ENCODE measurements around the gene CDH4. TPM values are rescaled to one million over a fixed set of nuclear protein-coding genes. Genes with fewer than 3 reads are reported as not detected.

Gene CDH4
- total and polyA plus RNA-seq, 2 of the 4 experiments (the other 2 are of a cell fraction), result 1.6 to 3.5 TPM

DNA sequence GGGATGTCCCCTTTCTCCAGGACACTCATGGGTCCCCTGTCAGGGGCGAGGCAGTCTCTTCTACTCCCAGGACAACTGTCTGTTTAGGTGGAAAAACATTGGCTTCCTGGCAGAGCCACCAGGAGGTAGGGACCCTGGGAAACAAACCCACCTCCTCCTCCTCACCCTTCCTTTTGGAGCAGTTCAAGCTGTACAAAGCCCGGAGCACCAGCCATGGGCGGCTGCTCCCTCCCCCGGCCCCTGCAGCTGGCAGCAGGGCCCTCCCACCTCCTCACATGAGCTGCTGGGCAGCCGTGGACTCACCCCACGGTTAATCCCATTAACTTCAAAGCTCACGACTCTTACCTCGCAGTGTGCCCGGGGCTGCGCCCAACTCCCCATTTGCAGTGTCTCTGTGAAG, 48.6 kb downstream of the CDH4 start:
- no peak overlapping the region for H2BK120ac ChIP-seq (ENCODE audit: low read depth, low read length)
- H2AK5ac ChIP-seq (ENCODE audit: low read depth, low read length), result no peak overlapping the region
- peaks cover 4 to 9% of the 10 kb centered on the region in 2 experiments; a peak in 2 of 4 replicates for H3K79me1 ChIP-seq (ENCODE audit: low read depth in 1 of 2, low read length in 2 of 2)
- DNase-seq (no peak), ATAC-seq (ENCODE audit: low read depth) (no peak)
- H3K4me1 ChIP-seq (ENCODE audit: control insufficient read depth, insufficient read depth, low read length), result no peaks in the 10 kb centered on the region
- in situ Hi-C loops (cut with MboI; ENCODE audit: low sequenced_read_pairs) (no loop called here), intact Hi-C loops (cut with micrococcal nuclease) (no loop called here), dilution Hi-C loops (cut with HindIII; ENCODE audit: low sequenced_read_pairs, unreplicated experiment) (no loop called here)
- no peak overlapping the region for H3K27ac ChIP-seq (ENCODE audit: insufficient read depth, low read length)
- H3K36me3 ChIP-seq (ENCODE audit: control insufficient read depth, insufficient read depth, low read length), result no peaks in the 10 kb centered on the region; the same call in 1 of the 2 replicates
- H3K18ac ChIP-seq (ENCODE audit: low read depth, low read length), result no peak overlapping the region
- H2BK20ac ChIP-seq (ENCODE audit: low read depth, low read length), result no peak overlapping the region
- no peak overlapping the region for H4K91ac ChIP-seq (ENCODE audit: insufficient read depth, low read depth, low read length)
- no TSS peak for BruUV-seq (replicated peaks)
- POLR2A ChIA-PET (ENCODE audit: unreplicated experiment), result no interaction called here
- no peak overlapping the region for H3K4me2 ChIP-seq (ENCODE audit: low read depth, low read length)
- peaks cover 4% of the 10 kb centered on the region; the same call in 1 of the 2 replicates for H4K20me1 ChIP-seq (ENCODE audit: insufficient read depth, low read length)
- H3K27me3 ChIP-seq (ENCODE audit: control insufficient read depth, insufficient read depth, low read length), result no peaks in the 10 kb centered on the region
- no peak overlapping the region for H3K4ac ChIP-seq (ENCODE audit: low read depth, low read length)
- no peak for TF ChIP-seq MXI1 (IDR thresholded peaks at IDR 0.05; ENCODE audit: borderline replicate concordance, low read depth, low read length)
- no peak for TF ChIP-seq SMC3 (IDR thresholded peaks at IDR 0.05; ENCODE audit: low read depth, low read length)
- TF ChIP-seq USF2 (IDR thresholded peaks at IDR 0.05; ENCODE audit: low read depth, low read length), result no peak
- TF ChIP-seq NFE2L2 (IDR thresholded peaks at IDR 0.05; ENCODE audit: low read depth, low read length), result no peak
- no peak for TF ChIP-seq CHD1 (IDR thresholded peaks at IDR 0.05; ENCODE audit: low read depth, low read length)
- TF ChIP-seq ELK1 (IDR thresholded peaks at IDR 0.05; ENCODE audit: borderline replicate concordance, low read depth, low read length), result no peak
- TF ChIP-seq RCOR1 (IDR thresholded peaks at IDR 0.05; ENCODE audit: insufficient replicate concordance, low read length), result no peak
- TF ChIP-seq POLR2A (IDR thresholded peaks at IDR 0.05; ENCODE audit: low read depth, low read length), result no peak
- TF ChIP-seq RFX5 (IDR thresholded peaks at IDR 0.05; ENCODE audit: low read depth, low read length), result no peak
- TF ChIP-seq MAZ (IDR thresholded peaks at IDR 0.05; ENCODE audit: borderline replicate concordance, low read depth, low read length), result no peak
- no peak for TF ChIP-seq CTCF (conservative IDR thresholded peaks at IDR 0.05; ENCODE audit: low read depth, low read length)
- TF ChIP-seq FOS (IDR thresholded peaks at IDR 0.05; ENCODE audit: low read depth, low read length), result no peak
- TF ChIP-seq RAD21 (IDR thresholded peaks at IDR 0.05; ENCODE audit: low read length), result no peak
- TF ChIP-seq BHLHE40 (IDR thresholded peaks at IDR 0.05; ENCODE audit: low read depth, low read length), result no peak
- no peak for TF ChIP-seq CEBPB (IDR thresholded peaks at IDR 0.05; ENCODE audit: low read depth, low read length)
- H2AK9ac ChIP-seq (replicated peaks; ENCODE audit: low read depth, low read length, poor library complexity), result no peak overlapping the region
- no peak overlapping the region for H3K4me3 ChIP-seq (ENCODE audit: insufficient read depth, low read depth, low read length)
- H2BK5ac ChIP-seq (ENCODE audit: low read depth, low read length, poor library complexity, severe bottlenecking), result no peak overlapping the region
- H4K5ac ChIP-seq (ENCODE audit: low read depth, low read length), result no peak overlapping the region
- peaks cover 8% of the 10 kb centered on the region; the same call in 1 of the 2 replicates for H3K9me1 ChIP-seq (ENCODE audit: insufficient read depth, low read length)
- WGBS, 2 experiments (ENCODE audit: extremely low coverage in 2 of 2, insufficient read length in 1 of 2), result no CpG with 5 or more reads among the region's 10 CpGs
- H4K8ac ChIP-seq (ENCODE audit: low read depth in 2 of 2, low read length in 2 of 2), result no peak overlapping the region
- H3K9me3 ChIP-seq (ENCODE audit: control insufficient read depth, insufficient read depth, low read length), result no peaks in the 10 kb centered on the region
- H2AFZ ChIP-seq (replicated peaks; ENCODE audit: low read length, poor library complexity), result no peak overlapping the region
- no peak overlapping the region for H3K23ac ChIP-seq (ENCODE audit: low read depth, low read length)
- no peak overlapping the region for H3K9ac ChIP-seq (ENCODE audit: low read depth, low read length)
- CTCF ChIA-PET, result no interaction called here
- H3K14ac ChIP-seq (replicated peaks; ENCODE audit: low read depth, low read length), result no peak overlapping the region
- H3K56ac ChIP-seq (ENCODE audit: extremely low read depth, insufficient read depth, low read length), result no peak overlapping the region
- no peak overlapping the region for H2BK15ac ChIP-seq (ENCODE audit: low read depth, low read length)

All from IMR-90 (cell line).